Activated T-cell treated with anti-CD3 and anti-CD28 coated beads for 24 hours (primary cell): ENCODE data around the gene OR5W2.
"Not testable (repeated sequence)": the region's sequence is repeated elsewhere in the genome, so short reads cannot be mapped to it uniquely, and the experiment has no call there.

Experiments used
- DNase-seq: peaks from one replicate; pipeline ENCODE4 v3.0.0-alpha.2; 2020; ENCODE audit warnings: low read depth

OR5W2 gene

DNA sequence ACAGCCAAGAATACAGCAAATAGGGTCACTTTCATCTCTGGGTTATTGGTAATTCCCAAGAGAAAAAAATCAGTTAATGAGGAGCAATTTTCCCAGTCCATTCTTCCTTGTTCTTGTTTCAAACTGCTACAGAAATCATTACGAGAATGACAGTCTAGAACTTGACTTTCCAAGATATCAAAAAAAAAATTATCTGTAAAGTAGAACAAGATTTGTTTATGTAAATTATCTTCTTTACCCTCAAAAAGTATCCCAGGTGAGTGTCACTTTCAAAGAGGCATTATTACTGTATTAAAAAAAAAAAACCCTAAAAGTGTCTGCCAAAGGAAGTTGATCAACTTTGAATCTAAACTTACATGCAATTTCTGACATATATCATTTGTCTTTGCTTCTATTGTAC lies at the start of gene OR5W2:
TSS of gene OR5W2 (minus strand) at position 101 of the 400 bp plus-strand sequence. CDS start at position 101, 0 bp downstream.
- DNase-seq = no peak

GRCh38 chr11:55956521-55956920 lies 42.1 kb upstream of the OR5W2 start:
- no peak for DNase-seq

GRCh38 chr11:55949330-55949729 lies 34.9 kb upstream of the OR5W2 start:
- no peak for DNase-seq

GRCh38 chr11:55942785-55943392 lies 28.5 kb upstream of the OR5W2 start:
- DNase-seq = no peak

DNA sequence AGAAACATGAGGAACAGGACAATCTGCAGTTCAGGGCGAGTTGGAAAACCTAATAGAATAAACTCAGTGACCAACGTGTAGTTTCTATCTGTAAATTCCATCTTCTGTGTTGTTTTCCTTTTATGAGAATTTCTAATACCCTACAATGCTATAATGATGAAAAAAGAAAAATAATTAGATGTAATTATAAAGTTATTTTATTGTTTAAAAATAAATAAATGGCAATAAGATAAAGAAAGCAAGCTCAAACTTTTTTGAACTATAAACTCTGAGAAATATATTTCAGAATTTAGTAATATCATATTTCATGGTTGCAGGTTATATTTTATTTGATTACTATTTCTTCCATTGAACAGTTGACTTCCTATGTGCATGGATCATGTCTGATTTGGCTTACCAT lies 21.9 kb upstream of the OR5W2 start, which contains the start of gene OR5I1:
TSS of gene OR5I1 (minus strand) at position 101 of the 400 bp plus-strand sequence. CDS start at position 101, 0 bp downstream.
- no peak for DNase-seq

DNA sequence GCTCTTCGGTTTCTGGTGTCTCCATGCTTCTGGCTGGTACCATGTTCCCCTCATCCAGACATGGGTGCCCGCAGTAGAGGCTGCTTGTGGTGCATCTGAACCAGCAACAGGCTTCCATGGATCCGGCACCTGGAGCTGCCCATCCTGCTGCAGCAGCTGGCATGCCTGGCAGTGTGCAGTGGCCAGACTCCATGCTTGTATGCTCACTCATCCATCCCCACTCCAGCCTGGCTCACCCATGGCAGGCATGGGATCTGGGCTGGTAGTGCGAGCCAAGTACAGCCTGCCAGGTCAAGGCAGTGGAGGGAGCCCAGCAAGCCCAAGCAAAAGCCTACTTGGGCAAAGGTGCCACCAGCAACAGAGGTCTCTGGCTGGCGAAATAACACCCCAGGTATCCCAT lies 6.2 kb upstream of the OR5W2 start:
- no peak for DNase-seq

GRCh38 chr11:55902308-55902707 lies 12.1 kb downstream of the OR5W2 start:
- no peak for DNase-seq

GRCh38 chr11:55895216-55895615 lies 19.2 kb downstream of the OR5W2 start:
- DNase-seq = no peak

DNA sequence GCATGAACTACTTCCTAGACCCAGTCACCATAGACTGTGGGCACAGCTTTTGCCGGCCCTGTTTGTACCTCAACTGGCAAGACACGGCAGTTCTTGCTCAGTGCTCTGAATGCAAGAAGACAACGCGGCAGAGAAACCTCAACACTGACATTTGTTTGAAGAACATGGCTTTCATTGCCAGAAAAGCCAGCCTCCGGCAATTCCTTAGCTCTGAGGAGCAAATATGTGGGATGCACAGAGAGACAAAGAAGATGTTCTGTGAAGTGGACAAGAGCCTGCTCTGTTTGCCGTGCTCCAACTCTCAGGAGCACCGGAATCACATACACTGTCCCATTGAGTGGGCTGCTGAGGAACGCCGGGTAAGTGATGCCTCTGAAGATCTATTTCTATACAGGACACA lies 28.9 kb downstream of the OR5W2 start:
- DNase-seq = not testable (repeated sequence)

DNA sequence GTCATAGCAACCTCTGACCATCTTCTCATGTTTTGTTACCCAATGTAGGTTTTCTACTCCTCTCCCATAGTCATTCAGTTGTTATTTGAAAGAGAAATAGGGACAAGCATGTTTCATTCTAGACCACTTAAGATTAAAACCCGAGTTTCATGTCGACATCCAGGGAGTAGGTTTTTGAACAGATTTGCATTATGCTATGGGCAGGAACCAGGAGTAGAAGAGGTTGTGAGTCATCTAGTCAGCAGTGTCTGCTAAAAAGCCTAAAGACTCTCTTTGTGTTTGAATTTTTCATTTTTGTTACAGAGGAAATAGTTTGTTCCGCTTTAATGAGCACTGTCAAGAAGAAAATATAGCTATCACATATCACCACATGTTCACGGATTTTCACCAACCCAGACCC lies 29.4 kb downstream of the OR5W2 start:
- DNase-seq = not testable (repeated sequence)

GRCh38 chr11:55882997-55883396 lies 31.4 kb downstream of the OR5W2 start, which contains the start of gene TRIM51:
TRIM51 (plus strand) TSS chr11:55883297; CDS start chr11:55885429, 2,132 bp downstream.
- DNase-seq = not testable (repeated sequence)

DNA sequence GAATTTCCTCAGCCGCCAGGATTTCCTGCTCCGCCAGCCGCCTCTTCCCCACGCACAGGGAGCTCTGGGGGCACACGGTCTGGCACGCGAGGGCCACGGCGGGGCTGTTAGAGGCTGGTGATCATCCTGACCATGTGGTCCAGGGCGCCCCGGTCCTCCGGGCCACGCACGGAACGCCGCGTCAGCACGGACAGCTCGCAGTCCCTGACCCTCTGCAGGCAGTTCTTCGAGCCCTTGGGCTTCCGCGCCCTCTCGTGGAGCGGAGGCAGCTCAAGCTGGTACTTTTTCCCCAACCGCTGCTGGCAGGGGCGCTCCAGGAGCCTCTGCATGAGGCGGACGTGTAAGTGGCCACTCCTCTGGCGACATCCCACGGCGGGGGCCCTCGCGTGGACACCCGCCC lies 41.2 kb downstream of the OR5W2 start:
- not testable (repeated sequence) for DNase-seq

GRCh38 chr11:55872731-55873130 lies 41.7 kb downstream of the OR5W2 start:
- not testable (repeated sequence) for DNase-seq

DNA sequence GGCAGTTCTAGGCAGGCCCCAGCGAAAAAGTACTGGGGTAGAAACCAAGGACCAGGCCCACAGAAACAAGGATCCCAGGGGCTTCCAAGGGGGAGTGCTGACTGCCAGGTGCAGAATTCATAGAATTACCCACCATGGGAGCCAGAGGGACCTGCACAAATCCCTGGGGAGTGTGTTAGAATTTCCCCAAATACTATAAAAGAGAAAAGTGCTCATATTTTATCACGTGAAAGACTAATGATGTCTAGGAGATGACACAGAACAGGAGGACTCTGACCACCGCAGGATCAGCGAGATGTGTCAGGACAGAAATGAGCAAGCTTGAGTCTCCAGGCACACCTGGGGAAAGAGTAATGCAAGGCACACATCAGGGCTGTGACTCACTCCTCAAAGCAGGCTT lies 47.0 kb downstream of the OR5W2 start:
- not testable (repeated sequence) for DNase-seq
